K562 (cell line): ENCODE results near the gene SPIRE1. TPM values are rescaled to one million over a fixed set of nuclear protein-coding genes. Genes with fewer than 3 reads are reported as not detected.

Source experiments
- ATAC-seq: fragments of 200-7000 bp; cut with Tn5 transposase; 3 replicates; pipeline ENCODE4 v1.9.1; 2020; ENCODE audit warnings: moderate library complexity
- BruUV-seq: library from RNA; stranded (reverse); fragments of 400-500 nt; replicated peaks from 2 replicates; lab custom pipeline; 2021; lab: Mats Ljungman, UMichigan
- CTCF ChIA-PET: fragments of 300-600 bp; formaldehyde crosslinking; extraction: SDS; loops from one replicate; lab custom pipeline; 2021; ENCODE audit warnings: low intra/inter-chr PET ratio; lab: Yijun Ruan, JAX
- POLR2A ChIA-PET: fragments of 300-600, 350-650 bp; sonication (Branson Sonifier 250); formaldehyde crosslinking; extraction: SDS; loops from one replicate; lab custom pipeline; 2021; ENCODE audit warnings: antibody characterized with exemption, inconsistent platforms; lab: Yijun Ruan, JAX
- DNase-seq, 4 experiments: peaks; one replicate each; pipeline versions ENCODE4 v3.0.0 to v3.0.0-alpha.2; 2011 to 2018; ENCODE audit warnings: low spot score in 3 of 4, mixed read lengths in 3 of 4; ENCODE audit errors: extremely low read depth in 1 of 4
- FAIRE-seq: peaks from 2 replicates; lab custom pipeline; 2011; peaks lifted over from hg19 to GRCh38; lab: Jason Lieb, UNC
- H2AFZ ChIP-seq: 2 replicates; pipeline ENCODE4 v1.6.0; 2011; ENCODE audit warnings: low read depth, low read length, control low read depth, inconsistent platforms
- H3K27ac ChIP-seq: fragments of 200-600 bp; 3 replicates; pipeline ENCODE4 v1.8.0; 2011; ENCODE audit warnings: low read depth, mild to moderate bottlenecking, control low read depth, inconsistent platforms, low read length, moderate library complexity, mixed read lengths; ENCODE audit errors: extremely low read depth
- H3K27me3 ChIP-seq, 2 experiments: fragments of 300-600 bp in 1 of 2; 2 replicates in 1 of 2; 3 replicates in 1 of 2; pipeline versions ENCODE4 v1.6.0 to v1.8.0; 2011; ENCODE audit warnings: inconsistent platforms in 2 of 2, low read length in 2 of 2, mild to moderate bottlenecking in 1 of 2, mixed read lengths in 1 of 2, moderate library complexity in 1 of 2; ENCODE audit not compliant: control insufficient read depth in 2 of 2, insufficient read depth in 2 of 2
- H3K36me3 ChIP-seq: fragments of 300-600 bp; 3 replicates; pipeline ENCODE4 v1.8.0; 2011; ENCODE audit warnings: mild to moderate bottlenecking, low read length, inconsistent platforms; ENCODE audit not compliant: control insufficient read depth, insufficient read depth
- H3K4me1 ChIP-seq, 2 experiments: fragments of 200-600 bp in 1 of 2; replicated peaks in 1 of 2; 2 replicates in 1 of 2; 3 replicates in 1 of 2; pipeline versions ENCODE4 v1.5.1 to v1.8.0; 2011; ENCODE audit warnings: inconsistent platforms in 2 of 2, low read length in 2 of 2, mild to moderate bottlenecking in 1 of 2, mixed read lengths in 1 of 2, moderate library complexity in 1 of 2; ENCODE audit not compliant: control insufficient read depth in 2 of 2, insufficient read depth in 2 of 2
- H3K4me2 ChIP-seq: 2 replicates; pipeline ENCODE4 v1.6.1; 2011; ENCODE audit warnings: low read length, control low read depth, inconsistent platforms, mixed read lengths; ENCODE audit not compliant: insufficient read depth
- H3K4me3 ChIP-seq: fragments of 200-600 bp; sonication (generic), shearing (Covaris generic); 2 replicates; pipeline ENCODE4 v1.5.1; 2016; ENCODE audit warnings: control low read depth, inconsistent platforms
- H3K79me2 ChIP-seq: fragments of 200-600 bp; 3 replicates; pipeline ENCODE4 v1.8.0; 2011; ENCODE audit warnings: low read length, inconsistent platforms; ENCODE audit not compliant: control insufficient read depth, insufficient read depth
- H3K9ac ChIP-seq, 2 experiments: 2 replicates each; pipeline versions ENCODE4 v1.6.0 to v1.6.1; 2011; ENCODE audit warnings: low read depth in 2 of 2, low read length in 2 of 2, control low read depth in 1 of 2, inconsistent platforms in 1 of 2, mild to moderate bottlenecking in 1 of 2, mixed read lengths in 1 of 2; ENCODE audit not compliant: insufficient read depth in 1 of 2
- H3K9me1 ChIP-seq: one replicate; pipeline ENCODE4 v1.6.0; 2011; ENCODE audit warnings: inconsistent platforms, mild to moderate bottlenecking, low read length, moderate library complexity; ENCODE audit not compliant: control insufficient read depth, insufficient read depth
- H3K9me3 ChIP-seq: replicated peaks from 2 replicates; pipeline ENCODE4 v1.5.1; 2011; ENCODE audit warnings: low read depth, low read length, inconsistent platforms; ENCODE audit not compliant: control insufficient read depth, insufficient read depth
- H4K20me1 ChIP-seq: replicated peaks from 2 replicates; pipeline ENCODE4 v1.6.1; 2011; ENCODE audit warnings: low read length, inconsistent platforms, mixed read lengths; ENCODE audit not compliant: control insufficient read depth, insufficient read depth
- BRD9 ChIP-seq: fragments of 450-650 bp; IDR thresholded peaks from 2 replicates; pipeline ENCODE4 v1.6.1; 2018; ENCODE audit warnings: low read depth; ENCODE audit not compliant: partially characterized antibody
- CBX1 ChIP-seq: sonication (generic); IDR thresholded peaks from 2 replicates; pipeline ENCODE4 v1.6.1; 2016; ENCODE audit warnings: antibody characterized with exemption, low read depth, mild to moderate bottlenecking
- DEAF1 ChIP-seq: fragments of 450-650 bp; formaldehyde crosslinking; IDR thresholded peaks from 2 replicates; pipeline ENCODE4 v1.4.0; 2020; ENCODE audit warnings: mild to moderate bottlenecking, moderate library complexity
- HDAC6 ChIP-seq: IDR thresholded peaks from 2 replicates; pipeline ENCODE4 v1.6.1; 2012; ENCODE audit warnings: low read depth, mild to moderate bottlenecking, control low read depth, inconsistent platforms, low read length, moderate library complexity
- KDM1A ChIP-seq, 2 experiments: fragments of 450-650 bp; IDR thresholded peaks; 2 replicates each; pipeline ENCODE4 v1.6.1; 2016; ENCODE audit warnings: mild to moderate bottlenecking in 2 of 2
- NR4A1 ChIP-seq, 2 experiments: fragments of 250-450 bp in 1 of 2; fragments of 450-650 bp in 1 of 2; sonication (Bioruptor Pico) in 1 of 2; IDR thresholded peaks; 2 replicates each; pipeline versions ENCODE4 v1.4.0 to v1.6.1; 2016 to 2020; ENCODE audit warnings: mild to moderate bottlenecking in 2 of 2, missing compliant biosample characterization in 1 of 2, missing genetic modification characterization in 1 of 2, moderate library complexity in 1 of 2
- RCOR1 ChIP-seq, 2 experiments: IDR thresholded peaks; 2 replicates each; pipeline ENCODE4 v1.6.1; 2012; ENCODE audit warnings: low read depth in 2 of 2, low read length in 2 of 2, borderline replicate concordance in 1 of 2, improper control_type of control experiment in 1 of 2
- ZBTB17 ChIP-seq: fragments of 450-650 bp; formaldehyde crosslinking; IDR thresholded peaks from 2 replicates; pipeline ENCODE4 v1.4.0; 2020; ENCODE audit warnings: mild to moderate bottlenecking
- WGBS: fragments of 100-300 bp; shearing (Covaris generic); methylation state at CpG from one replicate; pipeline ENCODE4 v1.1.6; 2016; ENCODE audit warnings: low coverage, mixed read lengths; ENCODE audit not compliant: insufficient coverage; ENCODE audit errors: missing lambda C conversion rate; 5-methylcytosine and 5-hydroxymethylcytosine counted together
- in situ Hi-C: fragments of 300-500 bp; cut with MboI; formaldehyde crosslinking; loops from 4 replicates; pipeline ENCODE4 v1.15.0; 2018; ENCODE audit warnings: inconsistent platforms, mixed read lengths
- intact Hi-C: fragments of 100-400 bp; cut with micrococcal nuclease; formaldehyde crosslinking; loops from 2 replicates; pipeline ENCODE4 v1.14.2; 2022
- polyA plus RNA-seq, 8 experiments: library from polyadenylated mRNA; depleted of rRNA in 4 of 8; stranded (reverse) in 5 of 8; unstranded in 3 of 8; fragments of >200 nt; fragmentation: Nextera tagmentation in 2 of 8; fragmentation: Illumina TruSeq in 1 of 8; extraction: Ambion mirVana in 2 of 8; extraction: Trizol in 1 of 8; gene quantifications; 2 replicates each; pipeline versions ENCODE4 v1.2.1 to v1.2.3, GENCODE V29; 2011 to 2014; ENCODE audit warnings: inconsistent platforms in 1 of 8, missing spikeins in 1 of 8
- total RNA-seq, 7 experiments: library from RNA; depleted of rRNA in 6 of 7; stranded (reverse); fragments of >200 nt in 6 of 7; fragmentation: Illumina TruSeq in 2 of 7; extraction: Trizol in 2 of 7; gene quantifications; 2 replicates each; pipeline versions ENCODE4 v1.2.1 to v1.2.3, GENCODE V29; 2011 to 2021; ENCODE audit warnings: low replicate concordance in 1 of 7

Gene SPIRE1
- total and polyA plus RNA-seq, 9 of the 15 experiments (the other 6 are each of a cell fraction or from before 2014, with no cell fraction given), result 2.9 to 14.0 (median 10.2) TPM

- H3K4me1 ChIP-seq, result 0 out of 5 replicates have a peak, but pooled peaks cover 0 to 8% of the 10 kb centered on the region in 2 experiments
- ChIA-PET CTCF (no interaction called here), POLR2A (interaction anchor here (0.8 to 1.1 kb wide), 3 partner anchors 17 to 29 kb away, joined by 3 read pairs; no protein-coding TSS in a partner anchor)
- WGBS, result 66% methylated on average over 2 of the region's 2 CpGs
- H3K36me3 ChIP-seq, result no peaks in the 10 kb centered on the region
- H3K4me3 ChIP-seq, result no peak overlapping the region
- no peaks in the 10 kb centered on the region for H3K27me3 ChIP-seq
- H3K9ac ChIP-seq, result no peak overlapping the region
- H3K9me3 ChIP-seq, result no peaks in the 10 kb centered on the region
- H2AFZ ChIP-seq, result no peak overlapping the region
- in situ Hi-C loops (no loop called here), intact Hi-C loops (no loop called here)
- ATAC-seq (peak; percentile 60), DNase-seq (no peak), FAIRE-seq (peak; percentile 26)
- H3K4me2 ChIP-seq, result no peak overlapping the region
- TF ChIP-seq CBX1 (no peak), NR4A1 (CRISPR knock-in tag; IDR thresholded peaks at IDR 0.05) (no peak), NR4A1 (tag; IDR thresholded peaks at IDR 0.05) (no peak)
- BruUV-seq, result no TSS peak
- no peaks in the 10 kb centered on the region for H3K79me2 ChIP-seq
- no peaks in the 10 kb centered on the region for H3K9me1 ChIP-seq
- no peaks in the 10 kb centered on the region for H4K20me1 ChIP-seq
- H3K27ac ChIP-seq, result no peak overlapping the region
Observed at GRCh38 chr18:12515550-12515949, 142.4 kb downstream of the SPIRE1 start.

- no peak for TF ChIP-seq BRD9
- no peak for TF ChIP-seq HDAC6
- peak; percentile 72 to 81 for TF ChIP-seq KDM1A (IDR thresholded peaks at IDR 0.05)
- TF ChIP-seq DEAF1 (CRISPR knock-in tag), result no peak
- TF ChIP-seq RCOR1 (IDR thresholded peaks at IDR 0.05; ENCODE audit: borderline replicate concordance in 1 of 2, low read depth in 2 of 2, low read length in 2 of 2), result peak in 1 of 2 experiments; percentile 68; a peak in 2 of 4 replicates
- TF ChIP-seq ZBTB17 (CRISPR knock-in tag), result no peak
- TF ChIP-seq, all 486 proteins: peak for 2
- in situ Hi-C loops, result no loop called here
- no peak overlapping the region for H3K27ac ChIP-seq
- no peaks in the 10 kb centered on the region for H3K9me3 ChIP-seq
- WGBS, result 30% methylated on average over 5 of the region's 5 CpGs
- POLR2A ChIA-PET, result interaction anchor here (0.7 to 1.5 kb wide), 5 partner anchors 10 to 78 kb away, joined by 3 to 6 read pairs (median 3); no protein-coding TSS in a partner anchor
- H3K36me3 ChIP-seq, result peaks cover 4% of the 10 kb centered on the region; the same call in 1 of the 3 replicates
- H3K79me2 ChIP-seq, result no peaks in the 10 kb centered on the region
- DNase-seq, result no peak
- H3K4me2 ChIP-seq, result no peak overlapping the region
- H3K4me3 ChIP-seq, result no peak overlapping the region
- no TSS peak for BruUV-seq
- no peaks in the 10 kb centered on the region for H3K4me1 ChIP-seq
- no peaks in the 10 kb centered on the region; the same call in 1 of the 2 replicates for H4K20me1 ChIP-seq
- ATAC-seq, result no peak
- CTCF ChIA-PET, result no interaction called here
- H3K27me3 ChIP-seq, result no peaks in the 10 kb centered on the region
- peak; percentile 11 for FAIRE-seq
- no peaks in the 10 kb centered on the region for H3K9me1 ChIP-seq
- no peak overlapping the region for H2AFZ ChIP-seq
- no peak overlapping the region for H3K9ac ChIP-seq
- intact Hi-C loops, result no loop called here
Observed at GRCh38 chr18:12507007-12507406, 150.9 kb downstream of the SPIRE1 start.
